Ectodermal cell (in vitro differentiated cells): Measurements from ENCODE around the gene RAD51C.
"Not testable (repeated sequence)": the region's sequence is repeated elsewhere in the genome, so short reads cannot be mapped to it uniquely, and the experiment has no call there.

ENCODE experiments used
- H3K27ac ChIP-seq: 2 replicates; pipeline ENCODE4 v1.7.0; 2013; ENCODE audit warnings: mild to moderate bottlenecking, low read depth, low read length; ENCODE audit not compliant: insufficient read depth, poor library complexity, severe bottlenecking
- H3K27me3 ChIP-seq: 2 replicates; pipeline ENCODE4 v1.7.0; 2013; ENCODE audit warnings: mild to moderate bottlenecking, low read length; ENCODE audit not compliant: insufficient read depth, control insufficient read depth, poor library complexity, severe bottlenecking
- H3K36me3 ChIP-seq: one replicate; pipeline ENCODE4 v1.7.0; 2013; ENCODE audit warnings: low read length; ENCODE audit not compliant: control insufficient read depth, insufficient read depth
- H3K4me1 ChIP-seq: one replicate; pipeline ENCODE4 v1.7.0; 2013; ENCODE audit warnings: low read length; ENCODE audit not compliant: control insufficient read depth, insufficient read depth
- H3K4me3 ChIP-seq: 2 replicates; pipeline ENCODE4 v1.7.0; 2013; ENCODE audit warnings: low read depth, low read length, control low read depth; ENCODE audit not compliant: insufficient read depth
- H3K9me3 ChIP-seq: 2 replicates; pipeline ENCODE4 v1.7.0; 2013; ENCODE audit warnings: mild to moderate bottlenecking, low read length, moderate library complexity; ENCODE audit not compliant: control insufficient read depth
- WGBS, 2 experiments: methylation state at CpG; one replicate each; pipeline ENCODE4 v1.1.7; 2013; ENCODE audit warnings: missing lambda C conversion rate in 2 of 2; 5-methylcytosine and 5-hydroxymethylcytosine counted together

RAD51C gene

GRCh38 chr17:58757162-58757613 lies 64.8 kb downstream of the RAD51C start:
- peaks cover 7% of the 10 kb centered on the region for H3K4me1 ChIP-seq
- H3K9me3 ChIP-seq: no peaks in the 10 kb centered on the region
- whole genome bisulfite sequencing, 2 experiments: 69 to 75% methylated on average over 5 of the region's 5 CpGs
- no peak overlapping the region for H3K27ac ChIP-seq
- no peaks in the 10 kb centered on the region for H3K36me3 ChIP-seq
- peak overlapping the region; percentile 97 for H3K4me3 ChIP-seq
- H3K27me3 ChIP-seq: peaks cover 12% of the 10 kb centered on the region

- Histone ChIP-seq H3K4me3 (no peak overlapping the region), H3K36me3 (no peaks in the 10 kb centered on the region), H3K27me3 (peaks cover 12% of the 10 kb centered on the region), H3K4me1 (peaks cover 7% of the 10 kb centered on the region), H3K27ac (no peak overlapping the region), H3K9me3 (no peaks in the 10 kb centered on the region)
- WGBS, 2 experiments: 88 to 96% methylated on average over 7 to 8 of the region's 8 CpGs
Measured at GRCh38 chr17:58758890-58759289, 66.5 kb downstream of the RAD51C start.

GRCh38 chr17:58759522-58759921 lies 67.1 kb downstream of the RAD51C start:
- H3K27ac ChIP-seq: no peak overlapping the region
- no peak overlapping the region for H3K4me3 ChIP-seq
- H3K4me1 ChIP-seq: peaks cover 7% of the 10 kb centered on the region
- WGBS, 2 experiments: 80% methylated on average over 2 of the region's 2 CpGs; no CpG with 5 or more reads in 1 of the 2 experiments
- H3K36me3 ChIP-seq: no peaks in the 10 kb centered on the region
- no peaks in the 10 kb centered on the region for H3K9me3 ChIP-seq
- H3K27me3 ChIP-seq: peaks cover 12% of the 10 kb centered on the region

GRCh38 chr17:58760248-58760647 lies 67.8 kb downstream of the RAD51C start:
- Histone ChIP-seq H3K9me3 (no peaks in the 10 kb centered on the region), H3K4me1 (peaks cover 7% of the 10 kb centered on the region), H3K27me3 (peaks cover 12% of the 10 kb centered on the region), H3K36me3 (no peaks in the 10 kb centered on the region), H3K27ac (no peak overlapping the region), H3K4me3 (no peak overlapping the region)
- WGBS, 2 experiments: 88 to 93% methylated on average over 2 of the region's 2 CpGs

- Histone ChIP-seq H3K36me3 (no peaks in the 10 kb centered on the region), H3K27ac (no peak overlapping the region), H3K4me1 (no peaks in the 10 kb centered on the region), H3K27me3 (no peaks in the 10 kb centered on the region), H3K4me3 (no peak overlapping the region), H3K9me3 (no peaks in the 10 kb centered on the region)
- WGBS, 2 experiments: 78 to 80% methylated on average over 1 of the region's 1 CpG
Measured at GRCh38 chr17:58763263-58763662, 70.9 kb downstream of the RAD51C start.

- no peak overlapping the region for H3K4me3 ChIP-seq
- H3K27me3 ChIP-seq: no peaks in the 10 kb centered on the region
- no peak overlapping the region for H3K27ac ChIP-seq
- no peaks in the 10 kb centered on the region for H3K36me3 ChIP-seq
- H3K4me1 ChIP-seq: no peaks in the 10 kb centered on the region
- WGBS, 2 experiments: 85 to 96% methylated on average over 5 of the region's 5 CpGs
- no peaks in the 10 kb centered on the region for H3K9me3 ChIP-seq
Measured at GRCh38 chr17:58764373-58764772, 72.0 kb downstream of the RAD51C start.

- H3K27me3 ChIP-seq, H3K36me3 ChIP-seq: not testable (repeated sequence)
Measured at GRCh38 chr17:58778482-58778881, 86.1 kb downstream of the RAD51C start.

GRCh38 chr17:58779446-58779845 lies 87.0 kb downstream of the RAD51C start:
- H3K9me3 ChIP-seq: no peaks in the 10 kb centered on the region
- no peaks in the 10 kb centered on the region for H3K36me3 ChIP-seq
- H3K27ac ChIP-seq: no peak overlapping the region
- no peaks in the 10 kb centered on the region for H3K4me1 ChIP-seq
- H3K27me3 ChIP-seq: no peaks in the 10 kb centered on the region
- WGBS, 2 experiments: 69 to 85% methylated on average over 1 of the region's 1 CpG
- no peak overlapping the region for H3K4me3 ChIP-seq

More at GRCh38 chr17:58778482-58778881, 86.1 kb downstream of the RAD51C start:
- H3K4me1 ChIP-seq, H3K9me3 ChIP-seq, H3K4me3 ChIP-seq, H3K27ac ChIP-seq: not testable (repeated sequence)
- WGBS, 2 experiments: 89 to 92% methylated on average over 4 to 5 of the region's 5 CpGs

GRCh38 chr17:58783380-58783779 lies 91.0 kb downstream of the RAD51C start:
- Histone ChIP-seq H3K27me3 (no peaks in the 10 kb centered on the region), H3K36me3 (no peaks in the 10 kb centered on the region), H3K4me1 (no peaks in the 10 kb centered on the region), H3K27ac (no peak overlapping the region), H3K4me3 (no peak overlapping the region), H3K9me3 (no peaks in the 10 kb centered on the region)
- WGBS, 2 experiments: 97 to 98% methylated on average over 4 of the region's 4 CpGs

GRCh38 chr17:58785097-58785496 lies 92.7 kb downstream of the RAD51C start:
- Histone ChIP-seq H3K4me1 (no peaks in the 10 kb centered on the region), H3K4me3 (no peak overlapping the region), H3K27ac (no peak overlapping the region), H3K27me3 (no peaks in the 10 kb centered on the region), H3K9me3 (no peaks in the 10 kb centered on the region), H3K36me3 (no peaks in the 10 kb centered on the region)
- no CpG with 5 or more reads among the region's 1 CpG for WGBS, 2 experiments
